Measurements from ENCODE around the gene FLT3.

DNA sequence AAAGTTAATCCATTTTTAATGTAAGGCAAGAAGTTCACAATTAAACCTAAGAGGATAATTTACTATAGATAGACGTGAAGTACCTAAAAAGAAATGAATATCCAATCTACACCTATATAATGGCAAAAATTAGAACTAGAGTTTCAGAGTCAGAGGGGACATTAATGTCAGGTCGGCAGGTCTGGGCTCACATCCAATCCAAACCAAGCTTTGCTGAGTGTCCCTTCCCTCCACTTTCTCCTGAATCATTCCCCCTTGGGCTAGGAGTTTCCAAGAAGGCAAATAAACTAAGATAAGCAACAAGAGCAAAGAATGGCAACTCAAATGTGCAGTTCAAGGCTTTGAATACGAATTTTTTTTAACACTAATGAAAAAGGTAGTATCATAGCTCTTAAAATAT lies 2.9 kb downstream of the FLT3 start:
- no peak for TF ChIP-seq SPI1 (IDR thresholded peaks at IDR 0.05; ENCODE audit: borderline replicate concordance, low read depth)
- TF ChIP-seq, protein P1, sequence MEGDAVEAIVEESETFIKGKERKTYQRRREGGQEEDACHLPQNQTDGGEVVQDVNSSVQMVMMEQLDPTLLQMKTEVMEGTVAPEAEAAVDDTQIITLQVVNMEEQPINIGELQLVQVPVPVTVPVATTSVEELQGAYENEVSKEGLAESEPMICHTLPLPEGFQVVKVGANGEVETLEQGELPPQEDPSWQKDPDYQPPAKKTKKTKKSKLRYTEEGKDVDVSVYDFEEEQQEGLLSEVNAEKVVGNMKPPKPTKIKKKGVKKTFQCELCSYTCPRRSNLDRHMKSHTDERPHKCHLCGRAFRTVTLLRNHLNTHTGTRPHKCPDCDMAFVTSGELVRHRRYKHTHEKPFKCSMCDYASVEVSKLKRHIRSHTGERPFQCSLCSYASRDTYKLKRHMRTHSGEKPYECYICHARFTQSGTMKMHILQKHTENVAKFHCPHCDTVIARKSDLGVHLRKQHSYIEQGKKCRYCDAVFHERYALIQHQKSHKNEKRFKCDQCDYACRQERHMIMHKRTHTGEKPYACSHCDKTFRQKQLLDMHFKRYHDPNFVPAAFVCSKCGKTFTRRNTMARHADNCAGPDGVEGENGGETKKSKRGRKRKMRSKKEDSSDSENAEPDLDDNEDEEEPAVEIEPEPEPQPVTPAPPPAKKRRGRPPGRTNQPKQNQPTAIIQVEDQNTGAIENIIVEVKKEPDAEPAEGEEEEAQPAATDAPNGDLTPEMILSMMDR (IDR thresholded peaks at IDR 0.05; ENCODE audit: insufficient read depth, low read length), result no peak
- TF ChIP-seq GABPA (IDR thresholded peaks at IDR 0.05; ENCODE audit: low read depth), result no peak

Measured in HL-60 (cell line).